Right lobe of liver (tissue), 4 donors: ENCODE results near the gene UAP1L1.

ENCODE experiments used
- CTCF ChIP-seq, 4 donors: fragments of 200-600 bp in 3 of 4; fragments of 450-650 bp in 1 of 4; IDR thresholded peaks; one replicate each; pipeline versions ENCODE4 v1.5.1 to v1.8.0; 2016 to 2022; ENCODE audit warnings: antibody characterized with exemption in 4 of 4, mild to moderate bottlenecking in 2 of 4
- POLR2A ChIP-seq: fragments of 450-650 bp; IDR thresholded peaks from one replicate; pipeline ENCODE4 v1.6.1; 2017; ENCODE audit warnings: antibody characterized with exemption, mild to moderate bottlenecking
- donor health status: DM: no; HTN: no; CAD: no.
- donor health status: DM: no; HTN: no; CAD: no.
- donor health status: DM: no; HTN: yes; CAD: no.

- TF ChIP-seq POLR2A (no peak), CTCF (IDR thresholded peaks at IDR 0.05) (no peak)
Measured at GRCh38 chr9:137087409-137087925, 10.2 kb downstream of the UAP1L1 start.
